SIG-M5 (cell line): ENCODE data around the gene HIRIP3.

Source experiments
- DNase-seq: peaks from one replicate; lab custom pipeline; 2025; lab: John Stamatoyannopoulos, UW

The HIRIP3 gene

DNA sequence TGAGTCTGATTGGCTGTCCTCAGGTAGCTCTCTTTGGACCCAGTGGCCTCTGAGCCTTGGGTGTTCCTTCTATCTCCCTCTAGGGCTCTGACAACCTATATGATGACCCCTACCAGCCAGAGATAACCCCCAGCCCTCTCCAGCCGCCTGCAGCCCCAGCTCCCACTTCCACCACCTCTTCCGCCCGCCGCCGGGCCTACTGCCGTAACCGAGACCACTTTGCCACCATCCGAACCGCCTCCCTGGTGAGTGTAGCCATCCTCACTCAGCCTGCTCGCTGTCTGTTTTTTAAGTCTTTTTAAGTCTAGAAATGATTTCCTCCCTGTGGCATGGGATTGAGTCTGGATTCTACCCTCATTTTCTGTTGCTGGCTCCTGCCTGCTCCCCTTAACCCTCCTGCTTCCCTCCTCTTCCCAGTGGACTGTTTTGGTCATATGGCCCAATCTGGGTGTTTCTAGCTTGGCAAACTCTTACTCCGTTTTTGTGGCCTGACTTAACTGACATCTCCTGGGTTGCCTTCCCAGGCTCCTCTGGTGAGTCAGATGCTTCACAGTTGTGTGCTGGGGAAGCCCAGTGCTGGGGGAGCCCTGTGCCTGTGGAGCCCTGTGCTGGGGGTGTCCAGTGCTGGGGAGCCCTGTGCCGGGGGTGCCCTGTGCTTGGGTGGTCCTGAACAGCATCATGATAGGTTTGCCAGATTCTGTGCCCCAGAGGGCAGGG lies 11.8 kb downstream of the HIRIP3 start:
- no peak for DNase-seq

DNA sequence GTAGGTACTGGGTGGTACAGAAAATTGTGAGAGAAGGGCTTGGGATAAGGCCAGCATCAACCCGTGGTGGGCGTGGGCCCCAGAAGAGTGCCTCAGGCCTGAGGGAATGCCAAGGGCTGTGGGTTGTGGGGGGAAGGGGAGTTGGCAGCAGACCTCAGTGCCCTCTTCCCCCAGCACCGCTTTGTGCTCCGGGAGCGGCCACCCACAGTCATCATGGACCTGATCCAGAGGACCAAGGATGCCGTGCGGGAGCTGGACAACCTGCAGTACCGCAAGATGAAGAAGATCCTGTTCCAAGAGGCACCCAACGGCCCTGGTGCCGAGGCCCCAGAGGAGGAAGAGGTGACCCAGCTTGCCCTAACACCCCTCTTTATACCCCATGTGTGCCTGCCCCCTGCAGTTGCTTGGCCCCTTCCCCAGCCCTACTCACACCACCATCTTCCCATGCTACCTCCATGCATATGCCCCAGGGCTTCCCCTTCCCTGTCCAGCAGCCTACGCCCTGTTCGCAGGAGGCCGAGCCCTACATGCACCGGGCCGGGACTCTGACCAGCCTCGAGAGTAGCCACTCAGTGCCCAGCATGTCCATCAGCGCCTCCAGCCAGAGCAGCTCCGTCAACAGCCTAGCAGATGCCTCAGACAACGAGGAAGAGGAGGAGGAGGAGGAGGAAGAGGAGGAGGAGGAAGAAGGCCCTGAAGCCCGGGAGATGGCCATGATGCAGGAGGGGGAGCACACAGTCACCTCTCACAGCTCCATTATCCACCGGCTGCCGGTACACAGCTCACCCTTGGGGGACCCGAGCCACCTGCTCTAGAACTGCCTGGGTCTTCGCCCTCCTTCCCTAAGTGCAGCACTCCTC lies 12.6 kb downstream of the HIRIP3 start:
- DNase-seq, result no peak

DNA sequence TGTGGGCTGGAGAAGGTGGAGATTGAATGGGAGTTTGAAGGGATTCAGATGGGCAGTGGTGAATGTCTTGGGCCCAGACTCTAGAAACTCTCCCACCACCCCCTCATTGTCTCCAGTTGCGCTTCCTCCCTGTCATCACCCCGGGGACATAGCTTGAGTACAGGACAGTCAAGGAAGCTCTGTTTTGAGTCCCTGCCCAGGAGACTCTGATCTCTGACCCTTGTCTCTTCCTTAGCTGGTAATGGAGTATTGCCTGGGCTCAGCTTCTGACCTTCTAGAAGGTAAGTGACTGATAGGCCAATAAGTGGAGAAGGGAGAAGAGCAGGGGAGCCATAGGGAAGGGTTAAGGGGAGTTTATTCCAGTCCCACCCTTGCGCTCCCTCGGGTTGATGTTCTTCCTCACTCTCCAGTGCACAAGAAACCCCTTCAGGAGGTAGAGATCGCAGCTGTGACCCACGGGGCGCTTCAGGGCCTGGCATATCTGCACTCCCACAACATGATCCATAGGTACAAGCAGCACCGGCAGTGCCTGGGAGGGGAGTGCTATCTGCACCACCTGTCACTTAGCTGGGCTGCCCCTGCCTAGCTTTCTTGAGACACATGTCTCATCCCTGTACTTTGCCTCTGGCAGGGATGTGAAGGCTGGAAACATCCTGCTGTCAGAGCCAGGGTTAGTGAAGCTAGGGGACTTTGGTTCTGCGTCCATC lies 16.7 kb downstream of the HIRIP3 start:
- no peak for DNase-seq

- DNase-seq, result no peak
These were observed 17.3 kb downstream of the HIRIP3 start for GRCh38 chr16:29978081-29978480.

- no peak for DNase-seq
These were observed 18.2 kb downstream of the HIRIP3 start for GRCh38 chr16:29977063-29977825.

DNA sequence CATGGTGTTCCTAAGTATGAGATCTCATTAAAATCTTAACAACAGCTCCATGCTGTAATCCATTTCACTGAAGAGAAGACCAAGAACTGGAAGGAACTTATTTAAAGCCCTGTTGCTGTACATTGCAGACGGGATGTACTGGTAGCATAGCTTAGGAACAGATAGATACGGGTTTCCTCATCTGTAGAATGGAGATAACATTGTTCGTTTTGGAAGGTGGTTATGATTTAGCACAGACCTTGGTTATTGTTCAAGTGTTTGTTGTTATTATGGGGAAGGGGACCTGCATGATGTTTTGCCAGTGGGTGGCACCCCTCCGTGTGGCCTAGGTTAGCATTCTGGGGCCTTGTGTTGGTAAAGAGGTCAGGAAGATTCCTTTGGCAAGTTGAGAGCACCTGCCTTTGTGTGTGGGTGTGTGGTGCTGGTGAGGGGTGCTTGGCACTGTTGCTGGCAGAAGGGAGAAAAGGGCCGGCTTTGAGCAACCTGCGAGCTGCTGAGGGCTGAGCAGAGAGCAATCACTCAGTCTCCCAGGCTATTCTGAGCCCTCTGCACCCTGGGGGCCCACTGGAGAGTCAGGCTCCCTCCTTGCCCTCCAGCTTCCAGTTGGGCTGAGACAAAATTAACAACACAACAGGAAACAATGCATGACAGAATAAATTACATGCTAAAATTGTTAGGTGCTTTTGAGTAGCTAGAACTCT lies 19.5 kb downstream of the HIRIP3 start:
- DNase-seq, result no peak

DNA sequence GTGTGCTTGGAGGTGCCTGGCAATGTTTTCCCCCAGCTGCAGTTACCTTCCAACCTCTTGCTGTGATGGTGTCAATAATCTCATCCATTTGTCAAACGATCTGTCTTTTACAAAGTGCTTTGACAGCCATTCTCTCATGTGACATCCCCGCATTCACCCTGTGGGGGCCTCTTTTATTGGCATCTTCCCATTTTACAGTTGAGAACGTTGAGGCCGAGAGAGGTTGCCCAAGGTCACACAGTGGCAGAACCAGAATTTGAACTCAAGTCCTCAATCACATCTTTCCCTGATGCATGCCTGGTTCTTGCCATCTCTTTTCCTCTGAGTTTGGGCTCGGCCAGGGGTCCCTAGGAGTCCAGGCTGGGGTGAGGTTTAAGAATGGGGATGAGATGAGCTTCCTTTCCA lies 20.3 kb downstream of the HIRIP3 start:
- DNase-seq, result no peak

DNA sequence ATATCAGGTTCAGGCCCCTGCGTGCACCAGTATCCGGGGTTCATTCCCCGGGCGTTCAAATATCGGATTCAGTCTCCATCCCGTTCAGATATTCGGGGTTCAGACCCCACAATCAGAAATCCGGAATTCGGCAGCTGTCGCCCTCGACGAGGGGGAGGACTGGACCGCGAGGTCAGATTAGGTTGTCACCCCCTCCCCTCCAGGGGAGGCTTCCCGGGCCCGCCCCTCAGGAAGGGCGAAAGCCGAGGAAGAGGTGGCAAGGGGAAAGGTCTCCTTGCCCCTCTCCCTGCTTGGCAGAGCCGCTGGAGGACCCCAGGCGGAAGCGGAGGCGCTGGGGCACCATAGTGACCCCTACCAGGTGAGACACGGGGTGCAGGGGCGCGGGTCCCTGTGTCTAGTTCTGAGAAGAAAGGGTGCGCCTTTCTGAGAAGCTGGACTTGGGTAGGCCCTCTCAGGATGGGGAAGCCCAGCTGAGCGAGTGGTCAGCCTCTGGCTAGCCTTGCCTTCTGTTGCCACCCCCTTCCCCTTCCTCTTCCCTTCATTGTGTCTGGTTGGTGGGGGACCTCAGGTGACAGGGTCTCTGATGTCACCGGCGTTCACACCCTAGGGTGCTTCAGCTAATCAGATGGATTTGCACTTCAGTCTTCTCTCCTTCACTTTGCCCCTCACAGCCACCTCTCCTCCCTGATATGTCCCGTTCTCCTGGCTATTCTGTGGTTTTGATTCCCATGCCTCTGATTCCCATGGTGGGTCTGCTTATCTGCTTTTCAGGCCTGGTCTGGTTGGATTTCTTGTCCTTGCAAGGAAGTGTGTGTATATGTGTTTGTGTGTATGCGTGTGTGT lies 20.9 kb downstream of the HIRIP3 start:
- DNase-seq, result no peak

GRCh38 chr16:29973384-29974246 lies 21.8 kb downstream of the HIRIP3 start, which contains the start of gene TAOK2:
Gene TAOK2 (plus strand): TSS chr16:29973868. CDS start chr16:29977773, 3,905 bp downstream.
- peak; percentile 72 for DNase-seq

DNA sequence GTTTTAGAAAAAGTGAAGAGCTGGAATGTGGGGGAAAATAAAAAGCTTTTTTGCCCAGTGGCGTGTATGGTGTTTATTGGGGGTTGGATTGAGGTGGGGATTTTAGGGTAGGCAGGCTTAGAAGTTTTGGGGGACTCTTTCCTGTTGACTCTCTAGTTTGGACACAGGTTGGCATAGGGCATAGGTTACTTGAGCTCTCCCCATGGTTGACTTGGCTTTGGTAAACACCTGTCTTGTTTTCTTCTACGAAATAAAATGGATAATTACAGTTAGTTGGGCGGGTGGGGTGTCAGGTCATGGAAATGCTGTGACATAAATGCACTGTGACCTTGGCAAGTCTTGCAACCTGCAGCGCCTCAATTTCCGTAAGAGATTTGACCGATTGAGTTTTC lies 22.4 kb downstream of the HIRIP3 start:
- DNase-seq, result no peak

- no peak for DNase-seq
These were observed 22.9 kb downstream of the HIRIP3 start for GRCh38 chr16:29972500-29972899.

DNA sequence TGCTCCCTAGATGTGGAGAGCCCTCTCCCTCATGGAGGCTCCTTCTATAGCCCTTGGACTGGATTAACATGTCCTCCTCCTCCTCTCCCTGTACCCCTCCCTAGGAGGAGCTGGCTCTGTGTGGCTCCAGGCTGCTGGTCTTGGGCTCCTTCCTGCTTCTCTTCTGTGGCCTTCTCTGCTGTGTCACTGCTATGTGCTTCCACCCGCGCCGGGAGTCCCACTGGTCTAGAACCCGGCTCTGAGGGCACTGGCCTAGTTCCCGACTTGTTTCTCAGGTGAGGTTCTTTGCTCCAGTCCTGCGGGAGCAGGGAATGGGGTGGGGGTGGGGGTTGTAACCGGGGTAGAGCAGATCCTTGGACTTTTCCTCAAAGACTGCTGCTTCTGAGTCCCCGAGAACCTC lies 24.1 kb downstream of the HIRIP3 start:
- no peak for DNase-seq

- no peak for DNase-seq
These were observed 27.2 kb downstream of the HIRIP3 start for GRCh38 chr16:29968205-29968604.

- no peak for DNase-seq
These were observed 32.2 kb downstream of the HIRIP3 start for GRCh38 chr16:29963021-29963743.

DNA sequence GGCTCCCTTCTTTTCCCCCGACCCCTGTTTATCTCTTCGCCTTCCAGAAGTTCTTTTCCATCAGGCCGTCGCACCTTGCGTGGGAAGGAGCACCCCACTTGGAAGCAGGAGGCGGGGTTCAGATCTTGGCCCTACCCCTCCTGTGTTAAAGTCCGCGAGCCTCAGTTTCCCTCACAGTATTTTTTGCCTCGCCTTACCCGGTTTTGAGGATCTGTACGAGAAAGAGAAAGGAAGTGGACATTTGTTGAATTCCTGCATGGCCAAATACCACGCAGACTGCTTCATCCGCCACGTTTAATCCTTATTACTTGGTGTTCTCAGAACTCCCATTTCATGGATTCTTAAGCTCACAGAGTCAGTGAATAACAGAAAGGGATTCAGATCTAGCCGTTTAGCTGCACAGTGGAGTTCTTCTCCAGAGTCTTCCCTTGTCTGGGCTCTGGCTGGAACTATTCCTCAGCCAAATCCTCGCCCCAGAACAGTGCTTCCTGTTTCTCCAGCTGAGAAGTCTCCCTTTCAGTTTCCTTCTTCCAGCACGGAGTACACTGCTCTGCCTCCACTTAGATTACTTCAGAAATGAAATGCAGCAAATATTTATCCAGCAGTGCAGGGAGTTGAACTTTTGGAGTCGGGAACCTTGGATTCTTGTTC lies 32.9 kb downstream of the HIRIP3 start:
- no peak for DNase-seq

DNA sequence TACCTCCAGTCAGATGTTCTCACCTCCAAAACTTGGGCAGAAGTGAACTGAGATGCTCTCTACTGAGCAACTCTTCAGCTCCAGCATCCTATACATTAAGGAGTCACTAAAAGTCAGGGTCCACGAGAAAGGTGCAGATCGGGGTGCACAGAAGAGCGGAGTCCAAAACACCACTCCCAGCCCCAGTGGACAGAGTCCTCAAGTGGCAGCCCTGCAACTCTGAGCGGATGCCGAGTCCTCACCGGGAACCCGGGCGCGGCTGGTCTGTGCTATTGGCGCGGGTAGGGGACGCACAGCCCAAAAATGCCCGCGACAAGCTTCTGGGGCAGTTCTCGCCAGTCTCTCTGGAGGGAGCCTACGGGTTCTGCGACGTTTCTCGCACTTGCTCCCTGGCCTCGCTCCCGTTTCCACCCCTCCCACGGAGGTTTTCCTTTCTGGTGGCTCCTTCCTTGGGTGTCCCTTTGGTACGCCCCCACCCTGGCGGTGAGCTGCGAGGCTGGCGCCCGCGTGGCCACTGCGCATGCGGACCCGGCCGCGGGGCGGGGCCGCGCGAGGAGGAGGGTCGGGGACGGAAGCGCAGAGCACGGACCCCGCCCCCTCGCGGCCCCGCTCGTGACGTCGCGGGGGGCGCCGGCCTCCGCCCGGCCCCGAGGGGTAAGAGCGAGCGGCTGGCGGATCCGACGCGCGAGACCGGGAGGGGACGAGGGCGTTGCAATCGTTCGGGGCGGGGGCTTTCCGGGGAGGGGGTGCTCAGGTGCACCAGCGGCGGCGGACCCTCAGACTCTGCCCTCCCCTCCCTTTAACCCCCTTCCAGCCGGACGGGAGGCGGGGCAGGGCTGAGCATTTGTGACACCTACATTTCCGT lies 33.7 kb downstream of the HIRIP3 start, which contains the start of gene TMEM219:
Gene TMEM219 (plus strand): TSS at position 601 of the 865 bp plus-strand sequence. CDS start 1,065 bp downstream, outside the sequence.
- peak; percentile 25 for DNase-seq

DNA sequence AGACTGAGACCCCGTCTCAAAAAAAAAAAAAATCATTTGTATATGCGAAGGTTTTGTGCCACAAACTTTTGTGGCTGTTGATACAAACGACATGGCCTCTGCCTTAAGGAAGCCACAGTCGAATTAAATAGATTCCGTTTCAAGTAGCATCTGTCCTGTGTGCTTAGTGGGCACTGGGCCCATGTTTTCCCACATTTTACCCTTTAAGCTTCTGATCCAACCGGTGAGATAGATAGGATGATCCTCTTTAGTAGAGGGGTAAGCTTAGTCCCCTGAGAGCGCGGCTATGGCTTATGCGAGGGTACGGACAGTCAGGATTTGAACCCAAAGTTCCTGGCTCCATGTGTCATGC lies 34.3 kb downstream of the HIRIP3 start:
- no peak for DNase-seq
